HG03045 (cell line): ENCODE results near the gene RHBDF2.

Experiments used
- ATAC-seq: cut with Tn5 transposase; IDR thresholded peaks from one replicate; pipeline ENCODE4 v1.9.1; 2021; ENCODE audit warnings: mild to moderate bottlenecking, moderate library complexity; ENCODE audit not compliant: unreplicated experiment

RHBDF2 gene

GRCh38 chr17:76441686-76442340 is 59.4 kb downstream of the RHBDF2 start:
- no peak for ATAC-seq

GRCh38 chr17:76440751-76441362 is 60.4 kb downstream of the RHBDF2 start:
- no peak for ATAC-seq

GRCh38 chr17:76439314-76439928 is 61.8 kb downstream of the RHBDF2 start:
- no peak for ATAC-seq

GRCh38 chr17:76438906-76439305 is 62.3 kb downstream of the RHBDF2 start:
- no peak for ATAC-seq

DNA sequence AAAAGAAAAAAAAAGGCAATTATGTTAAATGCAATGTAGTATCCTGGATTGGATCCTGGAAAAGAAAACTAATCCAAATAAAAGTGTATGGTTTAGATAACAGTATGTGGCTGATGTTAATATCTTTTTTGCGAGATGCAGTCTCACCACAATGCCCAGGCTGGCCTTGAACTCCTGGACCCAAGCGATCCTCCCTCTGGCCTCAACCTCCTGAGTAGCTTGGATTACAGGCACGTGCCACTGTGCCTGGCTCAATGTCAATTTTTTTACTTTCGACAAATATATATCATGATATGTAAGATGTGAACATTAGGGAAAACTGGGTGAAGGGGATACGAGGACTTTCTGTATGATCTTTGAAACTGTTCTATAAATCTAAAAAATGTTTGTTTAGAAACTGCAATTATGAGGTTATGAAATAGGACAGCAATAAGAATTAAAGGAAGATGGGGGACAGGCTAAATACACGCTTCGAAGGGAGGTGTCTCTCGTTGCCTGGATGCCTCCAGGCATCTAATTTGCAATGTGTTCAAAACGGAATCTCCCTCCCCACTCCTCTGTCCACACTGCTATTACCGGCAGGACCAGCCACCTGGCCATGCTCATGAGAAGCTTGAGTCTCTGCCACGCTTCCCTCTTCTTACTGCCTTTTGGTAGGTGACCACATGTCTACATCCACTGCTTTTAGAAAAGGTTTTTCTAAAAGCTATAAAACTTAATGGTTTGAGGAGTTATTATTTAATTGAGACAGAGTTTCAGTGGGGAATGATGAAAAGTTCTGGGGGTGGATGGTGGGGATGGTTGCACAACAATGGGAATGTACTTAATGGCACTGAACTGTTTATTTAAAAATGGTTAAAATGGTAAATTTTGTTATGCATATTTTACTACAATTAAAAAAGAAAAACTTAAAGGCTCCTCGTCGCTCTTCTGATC is 63.5 kb downstream of the RHBDF2 start:
- no peak for ATAC-seq

DNA sequence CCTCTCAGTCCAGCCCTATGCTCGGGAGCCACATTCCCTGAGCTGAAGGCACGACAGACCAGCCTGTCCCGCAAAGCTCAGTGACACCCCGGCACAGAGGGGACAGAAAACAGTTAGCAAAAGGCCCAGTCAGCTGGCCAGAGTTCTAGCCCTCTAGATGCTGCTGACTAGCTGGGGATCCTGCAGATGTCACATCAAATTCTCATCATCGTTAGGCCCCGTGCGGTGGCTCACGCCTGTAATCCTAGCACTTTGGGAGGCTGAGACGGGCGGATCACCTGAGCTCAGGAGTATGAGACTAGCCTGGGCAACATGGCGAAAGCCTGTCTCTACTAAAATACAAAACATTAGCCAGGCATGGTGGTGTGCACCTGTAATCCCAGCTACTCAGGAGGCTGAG is 65.5 kb downstream of the RHBDF2 start:
- ATAC-seq = no peak

- no peak for ATAC-seq
These were observed 66.4 kb downstream of the RHBDF2 start for GRCh38 chr17:76434870-76435269.

GRCh38 chr17:76433693-76434092 is 67.5 kb downstream of the RHBDF2 start:
- ATAC-seq = no peak

GRCh38 chr17:76432712-76433336 is 68.4 kb downstream of the RHBDF2 start:
- no peak for ATAC-seq

GRCh38 chr17:76432004-76432403 is 69.2 kb downstream of the RHBDF2 start:
- no peak for ATAC-seq

- ATAC-seq = no peak
These were observed 69.7 kb downstream of the RHBDF2 start for GRCh38 chr17:76431509-76431908.

DNA sequence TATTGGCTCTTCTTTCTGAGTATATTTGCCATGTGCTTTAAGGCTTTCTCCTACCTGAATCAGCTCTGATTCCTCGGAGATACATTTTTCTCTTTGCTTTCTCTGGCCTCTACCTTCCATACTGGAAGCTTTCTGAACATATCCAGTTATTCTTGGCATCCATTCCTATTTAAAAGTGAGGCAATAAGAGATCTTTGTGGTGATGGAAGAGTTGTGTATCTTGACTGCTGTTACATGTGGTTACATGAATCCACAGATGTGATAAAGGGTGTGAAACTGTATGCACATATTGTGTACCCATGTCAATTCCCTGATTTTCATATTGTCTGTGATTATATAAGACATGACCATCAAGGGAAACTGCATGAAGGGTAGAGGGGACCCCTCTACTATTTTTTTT is 72.7 kb downstream of the RHBDF2 start:
- ATAC-seq = no peak

DNA sequence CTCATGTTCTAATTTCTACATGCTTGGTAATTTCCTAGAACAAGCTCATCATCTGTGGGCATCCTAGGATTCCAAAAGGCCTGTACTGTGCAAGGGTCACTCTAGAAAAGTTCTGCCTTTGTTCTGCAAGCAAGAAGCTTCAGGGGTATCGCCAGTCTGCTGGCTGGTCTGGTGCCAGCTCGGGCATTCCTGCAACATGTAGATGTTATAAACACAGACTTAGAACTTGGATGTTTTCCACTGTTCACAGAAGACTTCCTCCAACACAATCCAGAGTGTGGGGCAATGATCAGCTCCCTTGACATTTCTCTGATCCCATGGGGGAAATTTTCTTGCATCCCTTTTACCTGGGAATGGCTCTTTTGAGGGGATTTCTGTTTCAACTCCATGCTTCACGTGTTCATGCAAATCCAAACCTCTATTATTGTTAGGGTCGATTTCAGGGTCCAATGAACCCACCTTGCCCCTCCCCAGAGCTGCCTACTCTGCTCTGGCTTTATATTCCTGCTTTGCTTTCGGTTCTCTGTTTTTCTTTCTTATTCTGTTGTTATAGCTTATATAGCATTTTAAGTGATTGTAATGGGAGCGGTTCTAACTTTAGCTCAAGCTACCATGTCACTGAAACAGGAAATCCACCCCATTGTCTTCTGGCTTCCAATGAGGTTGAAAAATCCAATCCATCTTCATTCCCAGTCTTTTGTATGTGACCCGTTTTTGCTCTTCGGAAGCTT is 73.6 kb downstream of the RHBDF2 start:
- ATAC-seq = no peak

GRCh38 chr17:76426853-76427252 is 74.4 kb downstream of the RHBDF2 start:
- no peak for ATAC-seq

- no peak for ATAC-seq
These were observed 78.4 kb downstream of the RHBDF2 start for GRCh38 chr17:76422860-76423259.

GRCh38 chr17:76422406-76422805 is 78.8 kb downstream of the RHBDF2 start:
- no peak for ATAC-seq

GRCh38 chr17:76421044-76421407 is 80.2 kb downstream of the RHBDF2 start:
- no peak for ATAC-seq
